ENCODE results near the gene DHRS7B.

The DHRS7B gene

DNA sequence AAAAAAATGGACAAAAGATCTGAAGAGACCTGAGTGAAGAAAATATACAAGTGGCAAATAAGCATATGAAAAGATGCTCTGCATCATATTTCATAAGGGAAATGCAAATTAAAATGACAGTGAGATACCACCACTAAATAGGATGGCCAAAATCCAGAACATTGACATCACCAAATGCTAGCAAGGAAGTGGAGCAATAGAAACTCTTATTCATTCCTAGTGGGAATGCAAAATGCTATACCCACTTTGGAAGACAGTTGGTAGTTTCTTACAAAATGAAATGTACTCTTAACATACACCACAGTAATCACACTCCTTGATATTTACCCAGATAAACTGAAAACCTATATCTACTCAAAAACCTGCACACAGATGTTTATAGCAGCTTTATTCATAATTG lies 33.6 kb downstream of the DHRS7B start:
- DNase-seq = no peak

DNA sequence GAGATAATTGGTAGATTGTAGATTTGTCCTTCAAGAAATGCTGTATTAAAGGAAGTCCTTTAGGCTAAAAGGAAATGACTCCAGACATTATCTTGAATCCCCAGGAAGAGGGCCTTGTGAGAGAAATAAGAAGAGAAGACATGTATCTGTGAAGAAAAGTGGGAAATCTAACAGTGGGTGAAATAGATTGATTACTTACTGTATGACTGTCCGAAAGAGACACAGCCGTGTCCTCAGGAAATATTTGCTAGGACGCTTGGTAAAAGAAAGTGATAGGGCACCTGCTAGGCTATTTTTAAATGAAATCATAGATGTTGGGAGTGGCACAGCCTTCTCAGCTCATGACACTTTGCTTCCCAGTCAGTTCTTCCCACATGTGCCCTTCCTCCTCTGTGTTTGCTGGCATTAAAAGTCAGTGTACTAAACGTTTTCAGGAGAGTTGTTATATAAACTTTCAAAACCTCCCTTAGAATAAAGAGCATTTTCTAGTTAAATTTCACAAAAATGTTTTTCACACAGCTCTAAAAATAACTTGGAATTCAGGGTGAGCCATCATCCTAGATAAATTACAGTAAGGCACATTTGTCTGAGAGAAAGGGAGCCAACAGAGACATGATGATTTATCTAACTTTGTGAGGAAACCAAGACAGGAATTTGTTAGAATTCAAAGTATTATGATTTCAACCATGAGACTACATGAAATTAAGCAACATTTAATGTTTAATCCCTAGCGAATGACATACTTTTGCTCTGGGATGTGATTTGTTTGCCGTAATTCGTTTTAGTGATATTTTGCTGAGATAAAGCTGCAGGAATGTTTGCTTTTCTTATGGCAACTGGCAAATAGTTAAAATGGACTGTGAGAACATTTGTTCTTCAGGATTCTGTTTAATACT lies 35.0 kb downstream of the DHRS7B start:
- DNase-seq = peak; percentile 80

DNA sequence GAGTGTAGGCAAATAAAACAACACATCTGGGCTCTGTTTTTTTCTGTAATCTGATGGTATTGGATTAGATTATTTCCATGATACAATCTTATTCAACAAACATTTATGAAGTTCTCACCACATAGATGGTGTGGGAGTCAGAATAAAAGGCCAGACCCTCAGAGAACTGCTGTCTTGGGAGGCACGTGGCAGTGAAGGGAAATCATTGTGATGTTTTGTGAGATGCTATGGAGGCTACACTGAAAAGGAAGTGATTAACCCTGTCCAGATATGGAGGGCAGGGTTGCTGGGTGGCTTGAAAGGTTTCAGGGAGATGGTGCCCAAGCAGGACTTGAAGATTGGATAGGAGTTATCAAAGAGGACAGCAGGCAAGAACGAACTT lies 35.6 kb downstream of the DHRS7B start:
- no peak for DNase-seq

DNA sequence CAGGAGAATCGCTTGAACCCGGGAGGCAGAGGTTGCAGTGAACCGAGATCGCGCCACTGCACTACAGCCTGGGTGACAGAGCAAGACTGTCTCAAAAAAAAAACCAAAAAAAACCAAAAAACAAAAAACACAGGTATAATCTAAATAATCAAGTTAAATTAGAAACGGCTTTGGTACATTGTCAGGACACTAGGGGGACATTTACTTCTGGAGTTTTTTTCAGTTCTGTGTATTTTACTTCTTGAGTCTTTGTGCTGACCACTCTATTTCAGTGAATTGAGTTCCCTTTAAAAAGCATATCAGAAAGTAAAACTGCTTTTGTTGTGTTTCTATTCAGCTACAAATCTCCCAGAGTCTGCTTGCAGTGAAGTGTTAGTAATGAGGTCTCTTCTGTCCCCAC lies 36.3 kb downstream of the DHRS7B start:
- no peak for DNase-seq

DNA sequence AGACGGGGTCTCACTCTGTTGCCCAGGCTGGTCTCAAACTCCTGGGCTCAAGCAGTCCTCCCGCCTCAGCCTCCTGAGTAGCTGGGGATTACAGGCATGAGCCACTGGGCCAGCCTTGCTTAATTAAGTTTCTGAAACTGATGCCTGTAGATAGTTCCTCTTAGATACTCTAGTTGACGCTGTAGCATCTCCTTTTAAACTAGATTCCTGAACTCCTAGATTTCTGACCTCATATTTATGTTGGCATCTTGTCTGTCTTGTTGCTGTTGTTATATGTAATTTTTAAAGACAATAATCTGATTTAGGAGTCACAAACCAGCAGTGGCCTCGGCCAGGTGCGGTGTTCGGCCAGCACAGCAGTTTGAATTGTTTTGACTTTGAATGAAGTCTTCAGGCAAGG lies 37.5 kb downstream of the DHRS7B start:
- no peak for DNase-seq

DNA sequence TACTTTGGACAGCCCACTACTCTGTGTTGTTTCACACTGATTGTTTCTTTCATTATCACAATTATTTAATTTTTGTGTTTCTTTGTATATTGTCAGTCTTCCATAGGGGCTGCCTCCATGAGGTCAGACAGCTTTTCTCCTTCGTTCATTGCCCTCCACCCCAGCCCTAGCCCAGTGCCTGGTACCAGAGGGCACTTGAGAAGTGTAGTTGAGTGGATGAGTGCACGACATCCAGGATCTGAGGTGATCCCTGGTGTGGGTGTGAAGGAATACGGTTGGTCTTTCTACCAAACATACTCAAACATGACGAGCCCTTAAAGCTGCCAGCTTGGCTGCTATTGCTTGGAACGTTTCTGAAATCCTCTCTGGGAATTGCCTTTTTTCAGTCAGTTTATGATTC lies 37.9 kb downstream of the DHRS7B start:
- no peak for DNase-seq

DNA sequence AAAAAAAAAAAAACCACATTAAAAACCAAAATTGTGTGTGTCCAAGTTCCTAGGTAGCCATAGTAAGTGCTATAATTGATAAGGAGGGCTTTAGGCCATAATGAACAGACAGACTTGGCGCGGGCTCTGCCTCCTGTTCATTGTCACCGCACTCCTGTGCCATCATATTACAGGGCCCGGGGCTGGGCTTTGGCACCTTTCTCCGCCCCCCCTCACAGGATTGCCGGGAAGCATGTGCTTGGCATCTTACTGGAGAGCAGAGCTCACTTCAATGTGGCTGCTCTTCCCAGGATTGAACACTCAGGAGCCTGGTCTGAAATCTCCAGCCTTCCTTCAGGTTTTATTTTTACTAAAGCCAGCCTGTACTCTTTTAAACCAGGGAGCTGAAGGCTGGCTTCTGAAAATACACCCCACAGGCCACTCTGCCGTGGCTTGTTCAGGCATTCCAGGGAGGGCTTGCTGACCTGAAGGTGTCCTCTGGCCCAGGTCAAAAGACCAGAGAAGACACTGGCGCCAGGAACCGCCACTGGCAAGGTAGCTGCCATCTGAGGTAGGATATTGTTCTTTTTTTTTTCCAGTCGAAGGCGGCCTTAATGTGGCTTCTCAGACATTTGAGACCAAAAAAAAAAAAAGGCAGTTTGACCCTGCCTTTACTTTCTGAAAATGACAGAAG lies 39.3 kb downstream of the DHRS7B start:
- no peak for DNase-seq

DNA sequence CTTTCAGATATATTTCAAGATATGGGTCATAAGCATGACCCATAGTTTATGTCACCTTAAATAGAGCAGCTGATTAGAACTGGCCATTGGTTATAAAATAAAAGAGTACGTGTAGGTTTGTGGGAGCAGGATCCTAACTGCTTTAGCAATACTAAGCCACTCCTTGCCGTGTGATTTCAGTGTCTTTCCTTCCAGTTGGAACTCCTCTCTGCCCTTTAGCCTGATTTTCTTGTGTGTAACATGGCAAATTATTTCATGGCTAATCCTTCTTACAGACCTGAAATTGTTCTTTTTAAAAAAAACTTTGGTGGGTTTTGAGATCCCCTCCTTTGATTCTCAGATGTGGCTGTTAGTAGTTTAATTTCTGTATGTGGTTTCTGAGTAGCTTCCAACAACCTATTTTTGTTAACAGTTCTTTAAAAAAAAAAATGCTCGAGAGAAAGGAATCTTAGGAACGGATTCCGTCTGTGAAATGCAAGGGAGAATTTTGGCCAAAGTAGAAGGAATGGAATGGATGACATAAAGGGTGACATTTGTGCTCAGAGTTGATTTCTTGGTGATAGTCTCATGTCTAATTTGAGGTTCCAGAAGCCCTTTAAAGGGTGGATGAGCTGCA lies 39.9 kb downstream of the DHRS7B start:
- DNase-seq = peak; percentile 55

DNA sequence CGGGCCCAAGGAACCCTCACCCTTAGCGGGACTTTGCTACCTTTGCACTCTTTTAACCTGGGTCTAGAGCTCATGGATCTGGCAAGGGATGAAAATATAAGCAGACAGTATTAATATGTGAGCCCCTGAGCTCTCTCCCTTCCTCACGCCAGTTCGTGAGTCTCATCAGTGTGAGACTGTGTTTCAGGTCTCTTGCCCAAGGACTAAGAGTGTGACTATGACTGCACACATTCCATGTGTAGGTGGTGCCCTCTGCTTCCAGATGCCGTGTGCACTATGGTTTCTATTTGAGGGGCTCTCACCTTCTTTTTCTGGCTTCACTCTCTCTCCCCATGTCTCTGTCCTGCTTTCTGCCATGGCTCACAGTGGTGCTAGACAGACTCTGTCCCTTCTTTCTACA lies 40.5 kb downstream of the DHRS7B start:
- DNase-seq = no peak

DNA sequence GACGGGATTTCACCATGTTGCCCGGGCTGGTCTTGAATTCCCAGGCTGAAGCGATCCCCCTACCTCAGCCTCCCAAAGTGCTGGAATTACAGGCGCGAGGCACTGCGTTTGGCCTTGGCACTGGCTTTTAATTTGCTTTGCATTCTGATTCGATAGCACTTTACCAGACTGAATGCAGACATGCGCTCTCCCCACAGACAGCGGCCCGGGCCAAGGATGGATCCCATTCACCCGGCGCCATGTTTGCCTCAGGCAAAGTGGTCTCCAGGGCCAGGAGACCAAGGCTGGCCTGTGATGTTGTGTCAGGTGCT lies 41.7 kb downstream of the DHRS7B start:
- no peak for DNase-seq

DNA sequence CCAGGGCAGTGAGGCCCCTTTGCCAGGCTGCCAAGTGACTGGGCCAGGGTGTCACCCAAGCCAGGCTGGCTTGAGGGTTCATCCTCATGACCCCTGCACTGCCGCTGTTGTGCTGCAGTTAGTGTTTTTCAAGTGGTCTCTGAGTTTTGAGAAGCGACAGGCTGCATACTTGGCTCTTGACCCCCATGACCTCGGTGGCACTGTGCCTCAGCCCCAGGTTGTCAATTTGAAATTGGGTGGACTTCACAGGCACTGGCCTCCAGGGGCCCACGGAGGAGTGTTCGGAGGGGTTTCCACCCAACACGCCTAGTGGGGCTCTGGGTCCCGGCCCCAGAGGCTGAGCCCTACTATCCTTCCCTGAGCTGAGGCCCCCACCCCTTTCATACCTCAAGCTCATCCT lies 42.7 kb downstream of the DHRS7B start:
- DNase-seq = no peak

DNA sequence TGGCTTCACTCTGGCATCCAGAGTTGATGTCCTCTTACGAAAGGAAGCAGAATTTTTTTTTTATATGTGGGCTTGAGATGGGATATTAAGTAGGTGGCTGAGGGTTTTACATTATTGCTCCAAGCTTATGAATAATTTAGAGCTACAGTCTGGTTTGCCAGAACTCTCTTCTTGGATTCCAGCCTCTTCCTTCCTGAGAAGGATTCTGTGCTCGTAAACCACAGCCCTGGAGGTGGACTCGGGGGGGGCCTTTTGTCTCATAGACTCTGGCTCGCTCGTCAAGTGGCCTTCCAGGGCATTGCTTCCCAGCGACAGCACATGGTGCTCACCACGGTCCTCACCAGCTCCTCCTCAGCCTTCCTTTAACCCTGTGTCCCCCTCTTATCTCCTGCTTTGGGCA lies 44.0 kb downstream of the DHRS7B start:
- peak; percentile 27 for DNase-seq

DNA sequence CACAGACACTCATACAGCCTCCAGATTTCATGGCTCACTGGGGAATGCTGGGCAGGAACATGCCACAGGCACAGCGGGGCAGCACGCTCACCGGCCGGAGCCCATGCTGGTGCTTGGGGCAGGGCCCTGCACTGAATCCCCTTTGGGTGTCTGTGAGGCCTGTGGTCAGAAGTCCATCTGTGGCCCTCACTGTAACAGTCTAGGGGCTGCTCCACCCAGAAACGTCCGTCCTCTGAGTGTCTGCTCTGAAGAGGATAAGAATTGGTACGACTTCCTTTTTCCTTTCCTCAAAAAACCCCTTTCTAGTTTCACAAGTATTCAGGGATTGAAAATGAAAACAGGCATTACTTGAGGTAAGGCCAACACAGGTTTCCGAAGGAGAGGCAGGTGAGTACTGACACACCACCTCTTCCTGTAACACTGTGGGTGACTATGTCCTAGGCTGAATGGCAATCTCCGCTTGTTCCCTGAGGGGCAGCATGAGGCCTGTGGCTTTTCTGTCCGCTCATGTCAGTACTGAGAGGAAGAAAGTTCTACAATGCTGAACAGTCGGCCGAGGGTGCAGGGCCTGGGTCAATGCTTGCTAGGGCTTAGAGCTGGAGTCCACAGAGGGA lies 44.7 kb downstream of the DHRS7B start:
- no peak for DNase-seq

DNA sequence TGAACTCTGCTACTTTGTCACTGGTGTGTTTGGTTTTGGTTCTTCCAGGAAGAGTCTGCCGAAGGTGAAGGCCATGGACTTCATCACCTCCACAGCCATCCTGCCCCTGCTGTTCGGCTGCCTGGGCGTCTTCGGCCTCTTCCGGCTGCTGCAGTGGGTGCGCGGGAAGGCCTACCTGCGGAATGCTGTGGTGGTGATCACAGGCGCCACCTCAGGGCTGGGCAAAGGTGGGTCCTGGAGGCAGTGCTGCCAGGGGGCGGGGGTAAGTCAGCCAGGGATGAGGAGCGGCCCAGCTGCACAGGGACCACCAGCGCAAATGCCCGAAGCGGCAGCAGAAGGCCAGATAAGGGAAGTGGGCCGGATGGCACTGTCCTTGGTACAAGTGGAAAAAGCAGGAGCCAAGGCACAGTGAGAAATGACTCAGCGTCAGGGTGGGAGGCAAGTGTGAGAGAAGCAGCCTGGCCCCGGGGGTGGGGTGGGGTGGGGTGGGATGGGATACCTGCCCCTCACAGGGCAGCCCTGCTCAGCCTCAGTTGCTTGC lies 45.3 kb downstream of the DHRS7B start:
- DNase-seq = no peak

DNA sequence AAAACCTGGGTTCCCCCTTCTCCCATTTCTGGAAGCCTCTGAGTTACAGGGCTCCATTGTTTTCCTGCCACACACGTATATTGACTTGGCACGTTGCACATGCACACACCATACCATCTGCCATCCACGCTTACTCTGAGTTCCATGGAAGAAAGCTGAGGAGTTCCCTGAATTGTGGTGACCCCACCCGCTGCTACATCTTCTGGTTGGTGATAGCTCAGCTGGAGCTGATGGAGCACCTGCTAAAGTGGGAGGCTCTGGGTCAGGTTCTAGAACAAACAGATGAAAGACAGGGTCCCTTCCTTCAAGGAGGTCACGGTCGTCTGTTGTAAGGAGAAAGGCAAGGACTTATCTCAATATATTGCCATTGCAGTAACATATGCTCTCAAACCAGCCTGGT lies 46.1 kb downstream of the DHRS7B start:
- DNase-seq = no peak

DNA sequence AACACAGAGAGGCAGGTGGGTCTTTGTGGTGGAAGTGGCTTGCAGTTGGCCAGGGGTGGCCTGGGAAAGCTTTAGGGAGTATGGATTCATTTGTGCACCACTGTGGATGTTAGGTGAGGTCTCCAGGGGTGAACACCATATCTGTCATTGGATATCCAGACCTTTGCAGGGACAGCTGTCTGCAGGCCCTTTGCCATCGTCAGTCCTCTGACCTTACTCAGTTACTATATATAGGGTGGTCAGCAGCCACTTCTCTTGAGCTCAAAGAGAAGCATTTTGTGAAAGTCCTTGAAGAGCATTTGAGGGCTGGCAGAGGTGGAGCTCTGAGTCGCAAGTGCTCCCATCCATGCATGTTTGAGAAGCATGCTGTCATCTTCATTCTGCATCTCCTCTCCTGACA lies 46.8 kb downstream of the DHRS7B start:
- DNase-seq = no peak

DNA sequence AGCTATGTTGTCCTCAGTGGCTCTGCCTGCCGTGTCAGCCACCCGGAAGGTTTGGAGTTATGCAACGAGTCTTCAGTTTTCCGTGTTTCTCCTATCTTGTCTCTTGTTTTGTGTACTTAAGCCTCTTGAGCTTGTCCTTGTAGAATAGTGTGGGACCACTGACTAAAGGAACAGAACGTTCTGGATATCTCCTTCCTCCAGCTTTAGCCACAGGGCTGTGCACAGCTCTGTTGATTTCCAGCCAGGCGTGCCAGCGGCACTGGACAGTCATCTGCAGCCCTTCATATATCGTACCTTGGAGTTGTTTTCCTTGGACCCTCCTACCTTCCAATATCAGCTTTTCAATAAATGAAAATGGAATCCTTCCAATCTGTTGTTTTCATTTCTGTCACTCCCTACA lies 47.4 kb downstream of the DHRS7B start:
- no peak for DNase-seq

DNA sequence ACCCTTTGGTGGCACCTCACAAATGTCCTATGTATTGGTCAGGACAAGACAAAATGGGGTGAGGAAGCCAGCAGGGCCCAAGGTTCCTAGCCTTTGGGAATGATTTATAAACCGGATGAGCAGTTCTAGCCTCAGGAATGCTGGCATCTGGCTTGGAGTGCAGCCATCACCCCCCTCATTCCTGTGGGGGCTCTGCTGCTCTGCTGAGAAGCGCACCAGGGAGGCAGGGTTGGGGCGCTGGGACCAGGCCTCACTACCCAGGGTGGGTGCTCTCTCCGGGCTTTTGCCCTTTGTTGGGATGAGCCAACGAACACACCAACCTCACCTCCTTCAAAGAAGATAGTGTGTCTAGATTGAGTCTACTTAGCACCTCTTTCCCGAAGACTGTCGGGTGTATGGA lies 47.9 kb downstream of the DHRS7B start:
- DNase-seq = peak; percentile 71

DNA sequence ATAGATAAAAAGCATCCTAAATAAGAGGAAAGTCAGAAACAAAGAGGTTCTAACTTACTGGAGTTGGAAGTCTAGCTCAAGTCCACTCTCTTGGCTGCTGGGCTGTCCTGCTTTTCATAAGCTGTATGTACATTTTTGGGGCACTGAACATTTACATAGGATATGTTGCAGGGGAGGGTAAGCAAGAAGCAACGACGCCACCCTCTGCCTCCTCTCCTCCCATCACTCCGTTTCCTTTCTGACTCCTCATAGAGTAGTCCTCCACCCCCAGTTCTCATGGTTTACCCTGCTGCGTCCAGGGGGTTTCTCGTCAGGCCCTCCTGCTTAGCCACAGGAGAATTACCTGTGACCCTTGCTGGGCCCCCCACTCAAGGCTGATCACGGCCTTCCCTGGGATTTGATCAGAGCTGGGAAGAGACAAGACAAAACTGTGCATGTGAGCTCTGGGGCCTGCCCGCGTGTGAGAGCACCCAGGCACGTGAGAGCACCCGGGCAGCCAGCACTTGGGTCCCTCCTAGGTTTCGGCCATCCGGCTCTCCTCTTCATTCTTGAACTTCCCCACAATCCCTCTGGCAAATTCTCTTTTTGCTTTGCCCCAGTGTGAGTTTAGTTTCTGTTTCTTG lies 50.1 kb downstream of the DHRS7B start:
- no peak for DNase-seq

DNA sequence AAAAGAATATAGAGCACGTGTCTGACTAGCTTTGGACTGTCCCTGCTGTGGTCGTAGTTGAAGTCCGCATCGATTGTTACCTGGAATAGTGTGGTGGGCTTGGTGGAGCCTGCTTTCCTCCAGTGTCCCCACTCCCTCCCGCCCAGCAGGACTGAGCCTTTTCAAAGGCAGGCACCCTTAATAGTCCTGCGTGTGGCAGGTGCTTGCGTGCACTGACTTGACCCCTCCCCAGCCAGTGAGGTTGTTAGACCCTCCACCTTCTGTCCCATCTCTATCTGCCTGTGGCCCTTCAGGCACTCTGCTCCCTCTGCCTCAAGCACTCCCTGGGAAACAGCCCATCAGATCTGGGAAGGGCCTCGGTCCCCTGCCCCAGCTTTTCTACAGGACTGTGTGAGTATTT lies 50.6 kb downstream of the DHRS7B start:
- no peak for DNase-seq

DNA sequence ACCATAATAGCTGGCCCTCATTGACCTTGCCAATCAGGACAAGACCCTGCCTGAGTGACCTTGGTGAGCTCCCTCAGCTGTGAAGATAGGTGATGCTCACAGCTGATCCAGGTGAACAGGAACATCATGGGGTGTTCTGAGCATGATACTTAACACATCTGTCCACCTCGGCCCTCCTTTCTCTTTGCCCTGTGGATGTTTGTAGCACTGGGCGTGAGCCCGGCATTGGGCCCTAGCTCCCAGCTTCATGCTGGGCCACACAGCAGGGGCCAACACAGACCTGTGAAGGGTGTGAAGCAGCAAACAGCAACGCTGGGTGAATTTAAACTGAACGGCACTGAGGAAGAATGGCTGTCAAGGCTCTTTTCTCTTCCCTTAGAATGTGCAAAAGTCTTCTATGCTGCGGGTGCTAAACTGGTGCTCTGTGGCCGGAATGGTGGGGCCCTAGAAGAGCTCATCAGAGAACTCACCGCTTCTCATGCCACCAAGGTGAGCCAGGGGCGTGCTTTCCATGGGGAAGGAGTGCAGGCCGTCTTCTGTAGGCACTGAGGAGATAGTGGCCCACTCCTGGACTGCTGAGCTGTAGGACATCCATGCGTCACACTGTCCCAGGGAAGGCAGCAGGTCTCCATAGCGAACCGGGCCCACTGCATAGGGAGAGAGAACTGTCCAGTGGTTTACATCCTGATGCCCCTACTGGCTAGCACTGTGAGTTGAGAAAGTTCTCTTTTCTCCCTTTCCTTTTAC lies 51.3 kb downstream of the DHRS7B start:
- no peak for DNase-seq

DNA sequence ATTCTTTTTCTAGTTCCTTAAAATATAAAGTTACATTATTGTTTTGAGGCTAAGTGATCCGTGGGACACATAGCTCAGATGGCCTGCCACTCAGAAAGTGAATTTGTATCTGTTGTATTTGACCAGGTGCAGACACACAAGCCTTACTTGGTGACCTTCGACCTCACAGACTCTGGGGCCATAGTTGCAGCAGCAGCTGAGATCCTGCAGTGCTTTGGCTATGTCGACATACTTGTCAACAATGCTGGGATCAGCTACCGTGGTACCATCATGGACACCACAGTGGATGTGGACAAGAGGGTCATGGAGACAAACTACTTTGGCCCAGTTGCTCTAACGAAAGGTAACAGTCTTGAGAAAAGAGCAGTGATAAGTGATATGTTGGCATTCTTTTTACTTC lies 56.7 kb downstream of the DHRS7B start:
- no peak for DNase-seq
